HEK293 (cell line): Measurements from ENCODE around the gene SLC9A9.

Experiments used
- CTCF ChIA-PET: fragments of 350-600 bp; formaldehyde crosslinking; extraction: SDS; loops from one replicate; lab custom pipeline; 2021; ENCODE audit warnings: antibody characterized with exemption; lab: Yijun Ruan, JAX
- POLR2A ChIA-PET: fragments of 300-600 bp; formaldehyde crosslinking; extraction: SDS; loops from one replicate; lab custom pipeline; 2020; ENCODE audit warnings: antibody characterized with exemption, inconsistent platforms; lab: Yijun Ruan, JAX
- H3K27ac ChIP-seq: fragments of 200-500 bp; sonication (Bioruptor generic); 2 replicates; pipeline ENCODE4 v1.5.1; 2014; ENCODE audit warnings: low read depth, low read length, control low read depth, inconsistent platforms; ENCODE audit errors: extremely low read depth
- H3K36me3 ChIP-seq, 2 experiments: fragments of 200-500 bp in 1 of 2; sonication (Bioruptor generic) in 1 of 2; 1 replicate in 1 of 2; 2 replicates in 1 of 2; pipeline ENCODE4 v1.5.1; 2014 to 2017; ENCODE audit warnings: inconsistent platforms in 2 of 2, low read length in 2 of 2; ENCODE audit not compliant: control insufficient read depth in 2 of 2, insufficient read depth in 1 of 2
- H3K4me1 ChIP-seq: fragments of 200-500 bp; sonication (Bioruptor generic); 2 replicates; pipeline ENCODE4 v1.5.1; 2014; ENCODE audit warnings: mild to moderate bottlenecking, low read length, inconsistent platforms; ENCODE audit not compliant: control insufficient read depth, insufficient read depth
- H3K4me3 ChIP-seq: 2 replicates; pipeline ENCODE4 v1.5.1; 2011; ENCODE audit warnings: low read depth, mild to moderate bottlenecking, control low read depth, low read length, moderate library complexity
- H3K9me3 ChIP-seq: fragments of 200-500 bp; sonication (Bioruptor generic); 2 replicates; pipeline ENCODE4 v1.5.1; 2014; ENCODE audit warnings: low read depth, low read length, inconsistent platforms; ENCODE audit not compliant: control insufficient read depth, insufficient read depth
- GLIS1 ChIP-seq: fragments of 450-650 bp; formaldehyde crosslinking; IDR thresholded peaks from 2 replicates; pipeline ENCODE4 v1.5.1; 2016; ENCODE audit warnings: missing biosample characterization, missing genetic modification characterization
- MEIS1 ChIP-seq: sonication (generic); formaldehyde crosslinking; IDR thresholded peaks from 2 replicates; pipeline ENCODE4 v1.8.1; 2022; ENCODE audit warnings: missing genetic modification reagents, mild to moderate bottlenecking, borderline replicate concordance
- OSR2 ChIP-seq: fragments of 450-650 bp; formaldehyde crosslinking; IDR thresholded peaks from 2 replicates; pipeline ENCODE4 v1.5.1; 2016; ENCODE audit warnings: missing biosample characterization, missing genetic modification characterization
- RBAK ChIP-seq: fragments of 450-650 bp; formaldehyde crosslinking; IDR thresholded peaks from 2 replicates; pipeline ENCODE4 v1.5.1; 2016; ENCODE audit warnings: missing biosample characterization, missing genetic modification characterization
- SCRT2 ChIP-seq: fragments of 450-650 bp; formaldehyde crosslinking; IDR thresholded peaks from 2 replicates; pipeline ENCODE4 v1.5.1; 2016; ENCODE audit warnings: missing biosample characterization, missing genetic modification characterization
- ZBTB20 ChIP-seq: fragments of 450-650 bp; formaldehyde crosslinking; IDR thresholded peaks from 2 replicates; pipeline ENCODE4 v1.5.1; 2016; ENCODE audit warnings: missing biosample characterization, missing genetic modification characterization
- ZNF146 ChIP-seq: fragments of 450-650 bp; formaldehyde crosslinking; IDR thresholded peaks from 2 replicates; pipeline ENCODE4 v1.5.1; 2016; ENCODE audit warnings: missing biosample characterization, missing genetic modification characterization
- ZNF157 ChIP-seq: fragments of 450-650 bp; formaldehyde crosslinking; IDR thresholded peaks from 2 replicates; pipeline ENCODE4 v1.5.1; 2016; ENCODE audit warnings: missing biosample characterization, missing genetic modification characterization
- ZNF16 ChIP-seq: fragments of 450-650 bp; formaldehyde crosslinking; IDR thresholded peaks from 2 replicates; pipeline ENCODE4 v1.5.1; 2016; ENCODE audit warnings: low read depth, missing biosample characterization, missing genetic modification characterization
- ZNF175 ChIP-seq: fragments of 450-650 bp; formaldehyde crosslinking; IDR thresholded peaks from 2 replicates; pipeline ENCODE4 v1.5.1; 2016; ENCODE audit warnings: missing biosample characterization, missing genetic modification characterization
- ZNF23 ChIP-seq: fragments of 450-650 bp; formaldehyde crosslinking; IDR thresholded peaks from 2 replicates; pipeline ENCODE4 v1.5.1; 2016; ENCODE audit warnings: missing biosample characterization, missing genetic modification characterization, borderline replicate concordance
- ZNF513 ChIP-seq: fragments of 450-650 bp; IDR thresholded peaks from 2 replicates; pipeline ENCODE4 v1.5.1; 2018; ENCODE audit warnings: missing biosample characterization, missing genetic modification characterization
- ZNF558 ChIP-seq: fragments of 450-650 bp; formaldehyde crosslinking; IDR thresholded peaks from 2 replicates; pipeline ENCODE4 v1.5.1; 2016; ENCODE audit warnings: missing biosample characterization, missing genetic modification characterization
- ZNF561 ChIP-seq: fragments of 450-650 bp; IDR thresholded peaks from 2 replicates; pipeline ENCODE4 v1.5.1; 2018; ENCODE audit warnings: missing biosample characterization, missing genetic modification characterization, borderline replicate concordance
- TF ChIP-seq, protein P1 (sequence below): fragments of 450-650 bp; formaldehyde crosslinking; conservative IDR thresholded peaks from 2 replicates; pipeline ENCODE4 v1.5.1; 2016; ENCODE audit warnings: low read depth, missing biosample characterization, missing genetic modification characterization
- TF ChIP-seq, protein P2 (sequence below): fragments of 450-650 bp; formaldehyde crosslinking; IDR thresholded peaks from 2 replicates; pipeline ENCODE4 v1.5.1; 2016; ENCODE audit warnings: missing biosample characterization, missing genetic modification characterization

The SLC9A9 gene

GRCh38 chr3:143849854-143850549, 1.7 kb upstream of the SLC9A9 start (continued):
- TF ChIP-seq, protein P1, sequence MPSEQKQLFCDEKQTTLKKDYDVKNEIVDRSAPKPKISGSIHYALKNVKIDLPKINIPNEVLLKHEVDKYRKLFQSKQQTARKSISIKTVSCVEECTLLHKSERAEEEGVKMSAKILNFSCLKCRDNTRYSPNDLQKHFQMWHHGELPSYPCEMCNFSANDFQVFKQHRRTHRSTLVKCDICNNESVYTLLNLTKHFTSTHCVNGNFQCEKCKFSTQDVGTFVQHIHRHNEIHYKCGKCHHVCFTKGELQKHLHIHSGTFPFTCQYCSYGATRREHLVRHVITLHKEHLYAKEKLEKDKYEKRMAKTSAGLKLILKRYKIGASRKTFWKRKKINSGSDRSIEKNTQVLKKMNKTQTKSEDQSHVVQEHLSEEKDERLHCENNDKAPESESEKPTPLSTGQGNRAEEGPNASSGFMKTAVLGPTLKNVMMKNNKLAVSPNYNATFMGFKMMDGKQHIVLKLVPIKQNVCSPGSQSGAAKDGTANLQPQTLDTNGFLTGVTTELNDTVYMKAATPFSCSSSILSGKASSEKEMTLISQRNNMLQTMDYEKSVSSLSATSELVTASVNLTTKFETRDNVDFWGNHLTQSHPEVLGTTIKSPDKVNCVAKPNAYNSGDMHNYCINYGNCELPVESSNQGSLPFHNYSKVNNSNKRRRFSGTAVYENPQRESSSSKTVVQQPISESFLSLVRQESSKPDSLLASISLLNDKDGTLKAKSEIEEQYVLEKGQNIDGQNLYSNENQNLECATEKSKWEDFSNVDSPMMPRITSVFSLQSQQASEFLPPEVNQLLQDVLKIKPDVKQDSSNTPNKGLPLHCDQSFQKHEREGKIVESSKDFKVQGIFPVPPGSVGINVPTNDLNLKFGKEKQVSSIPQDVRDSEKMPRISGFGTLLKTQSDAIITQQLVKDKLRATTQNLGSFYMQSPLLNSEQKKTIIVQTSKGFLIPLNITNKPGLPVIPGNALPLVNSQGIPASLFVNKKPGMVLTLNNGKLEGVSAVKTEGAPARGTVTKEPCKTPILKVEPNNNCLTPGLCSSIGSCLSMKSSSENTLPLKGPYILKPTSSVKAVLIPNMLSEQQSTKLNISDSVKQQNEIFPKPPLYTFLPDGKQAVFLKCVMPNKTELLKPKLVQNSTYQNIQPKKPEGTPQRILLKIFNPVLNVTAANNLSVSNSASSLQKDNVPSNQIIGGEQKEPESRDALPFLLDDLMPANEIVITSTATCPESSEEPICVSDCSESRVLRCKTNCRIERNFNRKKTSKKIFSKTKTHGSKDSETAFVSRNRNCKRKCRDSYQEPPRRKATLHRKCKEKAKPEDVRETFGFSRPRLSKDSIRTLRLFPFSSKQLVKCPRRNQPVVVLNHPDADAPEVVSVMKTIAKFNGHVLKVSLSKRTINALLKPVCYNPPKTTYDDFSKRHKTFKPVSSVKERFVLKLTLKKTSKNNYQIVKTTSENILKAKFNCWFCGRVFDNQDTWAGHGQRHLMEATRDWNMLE (tag by site-specific recombination), result no peak
- TF ChIP-seq, protein P2, sequence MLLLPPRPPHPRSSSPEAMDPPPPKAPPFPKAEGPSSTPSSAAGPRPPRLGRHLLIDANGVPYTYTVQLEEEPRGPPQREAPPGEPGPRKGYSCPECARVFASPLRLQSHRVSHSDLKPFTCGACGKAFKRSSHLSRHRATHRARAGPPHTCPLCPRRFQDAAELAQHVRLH (tag by site-specific recombination), result no peak
- TF ChIP-seq ZBTB20 (tag by site-specific recombination), result no peak

- ChIA-PET POLR2A (no interaction called here), CTCF (no interaction called here)
- Histone ChIP-seq H3K9me3 (no peaks in the 10 kb centered on the region), H3K4me1 (no peaks in the 10 kb centered on the region), H3K36me3 (no peaks in the 10 kb centered on the region), H3K27ac (no peak overlapping the region), H3K4me3 (no peak overlapping the region)
- TF ChIP-seq ZNF146 (tag by site-specific recombination), result no peak
- no peak for TF ChIP-seq ZNF558 (tag by site-specific recombination)
- TF ChIP-seq GLIS1, result no peak
- no peak for TF ChIP-seq RBAK (tag by site-specific recombination)
- TF ChIP-seq ZNF16 (tag by site-specific recombination), result no peak
- TF ChIP-seq ZNF561, result no peak
- TF ChIP-seq MEIS1 (CRISPR knock-in tag), result no peak
- TF ChIP-seq SCRT2 (tag by site-specific recombination), result no peak
- TF ChIP-seq ZNF513 (tag by site-specific recombination), result no peak
- TF ChIP-seq ZNF23 (tag by site-specific recombination), result no peak
These were observed 436 bp upstream of the SLC9A9 start for GRCh38 chr3:143848704-143849103.

- H3K9me3 ChIP-seq, result no peaks in the 10 kb centered on the region
- ChIA-PET POLR2A (no interaction called here), CTCF (no interaction called here)
- no peaks in the 10 kb centered on the region for H3K36me3 ChIP-seq
- no peaks in the 10 kb centered on the region for H3K4me1 ChIP-seq
- TF ChIP-seq ZNF175 (tag by site-specific recombination) (no peak), ZNF157 (tag by site-specific recombination) (no peak), MEIS1 (CRISPR knock-in tag) (no peak), OSR2 (no peak)
- H3K4me3 ChIP-seq, result no peak overlapping the region
- no peak overlapping the region for H3K27ac ChIP-seq
These were observed 4.7 kb downstream of the SLC9A9 start for GRCh38 chr3:143843587-143843986.
